Testis (tissue), 2 donors: ENCODE measurements around the gene HPSE2.

Experiments
- CTCF ChIP-seq, 3 experiments: fragments of 450-650 bp in 2 of 3; fragments of 200-600 bp in 1 of 3; sonication (generic) in 1 of 3; IDR thresholded peaks; one replicate each; pipeline ENCODE4 v1.5.1; 2016 to 2019; ENCODE audit warnings: antibody characterized with exemption in 3 of 3, mild to moderate bottlenecking in 2 of 3, moderate library complexity in 1 of 3
- POLR2A ChIP-seq: fragments of 450-650 bp; IDR thresholded peaks from one replicate; pipeline ENCODE4 v1.6.1; 2017; ENCODE audit warnings: antibody characterized with exemption, mild to moderate bottlenecking, moderate library complexity

GRCh38 chr10:98925651-98926050 is 310.0 kb downstream of the HPSE2 start:
- TF ChIP-seq CTCF (IDR thresholded peaks at IDR 0.05) = no peak
- TF ChIP-seq POLR2A = no peak
